Measurements from ENCODE around the gene IMPA2.

DNA sequence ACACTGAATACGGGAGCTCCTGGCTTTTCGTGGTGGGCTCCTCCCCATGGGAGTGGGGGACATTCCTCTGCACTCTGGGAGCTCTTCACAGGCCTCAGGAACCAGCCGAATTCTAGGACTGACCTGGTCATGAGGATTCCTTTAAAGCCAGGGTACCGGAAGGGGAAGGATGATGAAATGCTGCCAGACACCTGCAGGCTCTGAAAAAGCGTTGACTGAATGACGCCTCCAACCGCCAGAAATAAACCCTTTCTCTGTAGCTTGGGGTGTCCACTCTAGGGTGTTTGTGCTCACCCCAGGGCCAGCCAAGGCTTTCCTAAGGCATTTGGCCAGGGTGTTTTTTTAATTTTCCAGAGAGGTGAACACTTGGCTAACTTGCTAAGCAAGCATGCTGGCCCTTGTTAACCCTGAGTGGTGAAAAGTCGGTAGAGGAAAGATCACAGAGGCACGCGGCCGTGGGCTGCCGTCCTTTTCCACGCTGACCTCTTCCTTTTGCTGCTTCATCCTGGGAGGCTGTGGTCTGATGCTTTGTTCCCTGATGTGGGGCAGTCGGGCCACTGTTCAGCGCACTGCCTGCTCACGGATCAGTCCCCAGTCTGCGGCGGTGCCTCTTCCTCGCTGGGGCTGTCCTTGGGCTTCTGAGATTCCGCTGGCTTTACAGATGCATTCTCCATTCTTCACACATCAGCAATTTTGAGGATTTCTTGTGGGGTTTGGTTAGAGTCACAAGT lies 32.0 kb downstream of the IMPA2 start:
- TF ChIP-seq CTCF (IDR thresholded peaks at IDR 0.05; ENCODE audit: low read depth, low read length, poor library complexity, severe bottlenecking) (no peak), EZH2phosphoT487 (IDR thresholded peaks at IDR 0.05; ENCODE audit: borderline replicate concordance, low read length) (no peak)

All from DOHH2 (cell line).